ENCODE data around the gene PHLPP1. TPM values are rescaled to one million over a fixed set of nuclear protein-coding genes. Genes with fewer than 3 reads are reported as not detected.

The PHLPP1 gene
- total and polyA plus RNA-seq, 2 donors (not counting 1 experiment from before 2014, with no cell fraction given) = 3.6 to 5.0 TPM

DNA sequence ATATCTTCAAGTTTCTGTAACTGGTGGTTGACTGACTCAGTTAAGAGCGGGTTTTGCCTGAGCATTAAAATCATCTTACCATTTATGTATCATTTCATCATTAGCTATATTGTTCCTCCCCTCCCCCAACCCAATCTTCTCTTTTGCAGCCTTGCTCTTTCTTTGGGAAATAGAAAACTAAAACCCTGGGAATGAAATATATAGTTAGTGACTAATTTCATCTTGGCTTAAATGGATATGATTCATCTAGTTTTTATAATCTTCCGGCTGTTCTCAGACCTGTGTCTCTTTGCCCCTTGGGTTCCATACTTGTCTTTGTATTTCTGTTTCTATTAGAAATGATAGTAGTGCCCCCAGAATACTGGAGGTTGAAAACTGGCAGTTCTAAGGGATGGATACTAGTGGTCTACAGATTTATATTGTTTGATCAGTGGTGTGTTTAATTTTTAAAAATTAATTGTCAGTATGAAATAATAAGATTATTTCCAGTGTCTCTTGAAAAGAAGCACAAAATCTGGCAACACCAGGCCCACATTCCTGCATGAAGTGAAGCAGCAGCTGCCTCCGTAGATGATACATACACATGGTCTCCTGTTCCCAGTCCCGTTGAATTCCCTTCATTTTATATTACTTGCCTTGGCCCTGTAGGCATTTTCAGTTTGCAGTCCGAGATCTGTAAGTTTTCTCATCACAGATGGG, 44.5 kb downstream of the PHLPP1 start:
- Histone ChIP-seq H3K4me3 (replicated peaks in 1 of 4; ENCODE audit: control extremely low read depth in 1 of 4, insufficient read depth in 1 of 4, low read depth in 3 of 4, low read length in 4 of 4) (no peak overlapping the region), H3K27ac (ENCODE audit: insufficient read depth, low read length) (no peak overlapping the region), H4K20me1 (ENCODE audit: control insufficient read depth, extremely low read depth, insufficient read depth, low read length) (no peaks in the 10 kb centered on the region), H3K4me2 (ENCODE audit: extremely low read depth, insufficient read depth, low read length) (peak overlapping the region; percentile 1), H3K36me3 (ENCODE audit: control insufficient read depth, insufficient read depth, low read length) (no peaks in the 10 kb centered on the region), H2AFZ (ENCODE audit: low read length) (no peak overlapping the region), H3K79me2 (ENCODE audit: control insufficient read depth, insufficient read depth, low read length) (peaks cover 2% of the 10 kb centered on the region), H3K9me3 (ENCODE audit: control insufficient read depth, insufficient read depth, low read depth, low read length) (no peaks in the 10 kb centered on the region), H3K9ac (ENCODE audit: insufficient read depth, low read length) (no peak overlapping the region), H3K27me3 (ENCODE audit: control insufficient read depth, insufficient read depth, low read length) (no peaks in the 10 kb centered on the region), H3K4me1 (ENCODE audit: control insufficient read depth, extremely low read depth, insufficient read depth, low read length) (no peaks in the 10 kb centered on the region)
- TF ChIP-seq, protein P1, sequence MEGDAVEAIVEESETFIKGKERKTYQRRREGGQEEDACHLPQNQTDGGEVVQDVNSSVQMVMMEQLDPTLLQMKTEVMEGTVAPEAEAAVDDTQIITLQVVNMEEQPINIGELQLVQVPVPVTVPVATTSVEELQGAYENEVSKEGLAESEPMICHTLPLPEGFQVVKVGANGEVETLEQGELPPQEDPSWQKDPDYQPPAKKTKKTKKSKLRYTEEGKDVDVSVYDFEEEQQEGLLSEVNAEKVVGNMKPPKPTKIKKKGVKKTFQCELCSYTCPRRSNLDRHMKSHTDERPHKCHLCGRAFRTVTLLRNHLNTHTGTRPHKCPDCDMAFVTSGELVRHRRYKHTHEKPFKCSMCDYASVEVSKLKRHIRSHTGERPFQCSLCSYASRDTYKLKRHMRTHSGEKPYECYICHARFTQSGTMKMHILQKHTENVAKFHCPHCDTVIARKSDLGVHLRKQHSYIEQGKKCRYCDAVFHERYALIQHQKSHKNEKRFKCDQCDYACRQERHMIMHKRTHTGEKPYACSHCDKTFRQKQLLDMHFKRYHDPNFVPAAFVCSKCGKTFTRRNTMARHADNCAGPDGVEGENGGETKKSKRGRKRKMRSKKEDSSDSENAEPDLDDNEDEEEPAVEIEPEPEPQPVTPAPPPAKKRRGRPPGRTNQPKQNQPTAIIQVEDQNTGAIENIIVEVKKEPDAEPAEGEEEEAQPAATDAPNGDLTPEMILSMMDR (conservative IDR thresholded peaks at IDR 0.05 in 1 of 2, IDR thresholded peaks at IDR 0.05 in 1 of 2; ENCODE audit: low read depth in 1 of 2, low read length in 2 of 2) = no peak
- no peak for TF ChIP-seq EZH2 (IDR thresholded peaks at IDR 0.05; ENCODE audit: low read length, missing control alignments)
- DNase-seq (ENCODE audit: low read depth in 2 of 2) = peak; percentile 71 to 81

DNA sequence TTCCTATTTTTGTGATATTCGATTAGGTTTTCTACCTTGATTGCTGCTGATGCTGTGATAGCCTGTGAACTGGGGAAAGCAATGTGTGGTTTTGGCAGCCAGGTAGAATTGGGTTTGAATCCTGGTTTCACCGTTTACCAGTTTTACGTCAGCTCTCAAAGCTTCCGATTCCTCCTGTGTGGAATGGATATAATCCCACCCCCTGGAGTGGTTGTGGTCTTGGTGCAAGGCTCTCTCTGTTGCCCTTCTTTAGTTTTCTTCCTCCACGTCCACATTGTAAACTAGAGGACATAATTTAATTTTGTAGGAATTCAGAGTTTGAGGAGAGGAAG, 45.0 kb downstream of the PHLPP1 start:
- DNase-seq (ENCODE audit: low read depth in 2 of 2) = peak in 1 of 2 donors; percentile 70
- H3K4me3 ChIP-seq (replicated peaks in 1 of 4; ENCODE audit: control extremely low read depth in 1 of 4, insufficient read depth in 1 of 4, low read depth in 3 of 4, low read length in 4 of 4) = no peak overlapping the region
- H3K4me1 ChIP-seq (ENCODE audit: control insufficient read depth, extremely low read depth, insufficient read depth, low read length) = no peaks in the 10 kb centered on the region
- no peaks in the 10 kb centered on the region for H3K27me3 ChIP-seq (ENCODE audit: control insufficient read depth, insufficient read depth, low read length)
- H4K20me1 ChIP-seq (ENCODE audit: control insufficient read depth, extremely low read depth, insufficient read depth, low read length) = no peaks in the 10 kb centered on the region
- H3K9me3 ChIP-seq (ENCODE audit: control insufficient read depth, insufficient read depth, low read depth, low read length) = no peaks in the 10 kb centered on the region
- H3K36me3 ChIP-seq (ENCODE audit: control insufficient read depth, insufficient read depth, low read length) = no peaks in the 10 kb centered on the region
- no peak overlapping the region for H2AFZ ChIP-seq (ENCODE audit: low read length)
- peaks cover 2% of the 10 kb centered on the region for H3K79me2 ChIP-seq (ENCODE audit: control insufficient read depth, insufficient read depth, low read length)
- H3K4me2 ChIP-seq (ENCODE audit: extremely low read depth, insufficient read depth, low read length) = peak overlapping the region; percentile 1
- no peak overlapping the region for H3K27ac ChIP-seq (ENCODE audit: insufficient read depth, low read length)
- H3K9ac ChIP-seq (ENCODE audit: insufficient read depth, low read length) = no peak overlapping the region
- no peak for TF ChIP-seq EZH2 (IDR thresholded peaks at IDR 0.05; ENCODE audit: low read length, missing control alignments)
- TF ChIP-seq, protein P1 (conservative IDR thresholded peaks at IDR 0.05 in 1 of 2, IDR thresholded peaks at IDR 0.05 in 1 of 2; ENCODE audit: low read depth in 1 of 2, low read length in 2 of 2) = no peak

DNA sequence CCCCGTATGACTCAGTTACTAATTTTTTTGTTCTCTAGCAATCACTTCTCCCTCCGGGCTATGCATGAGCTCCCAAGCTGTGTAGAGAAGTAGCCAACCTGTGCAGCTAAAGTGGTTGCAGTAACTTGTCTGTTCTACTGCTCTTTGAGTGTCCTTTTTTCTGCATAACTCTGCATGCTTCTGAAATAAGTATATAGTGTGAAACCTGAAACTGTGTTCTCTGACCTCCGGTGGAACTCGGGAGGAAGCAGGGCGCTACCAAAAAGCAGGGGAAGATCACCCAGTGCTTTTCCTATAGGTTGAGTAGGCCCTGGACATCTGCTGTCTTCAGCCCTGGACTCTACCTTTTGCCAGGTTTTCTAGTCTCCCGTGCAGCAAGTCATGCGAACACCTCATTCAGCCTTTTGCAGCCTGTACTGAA, 47.8 kb downstream of the PHLPP1 start:
- Histone ChIP-seq H3K4me1 (ENCODE audit: control insufficient read depth, extremely low read depth, insufficient read depth, low read length) (peaks cover 2% of the 10 kb centered on the region), H4K20me1 (ENCODE audit: control insufficient read depth, extremely low read depth, insufficient read depth, low read length) (no peaks in the 10 kb centered on the region), H3K9ac (ENCODE audit: insufficient read depth, low read length) (no peak overlapping the region), H3K27ac (ENCODE audit: insufficient read depth, low read length) (no peak overlapping the region), H3K27me3 (ENCODE audit: control insufficient read depth, insufficient read depth, low read length) (no peaks in the 10 kb centered on the region), H3K4me2 (ENCODE audit: extremely low read depth, insufficient read depth, low read length) (no peak overlapping the region), H3K9me3 (ENCODE audit: control insufficient read depth, insufficient read depth, low read depth, low read length) (no peaks in the 10 kb centered on the region), H3K36me3 (ENCODE audit: control insufficient read depth, insufficient read depth, low read length) (no peaks in the 10 kb centered on the region), H3K79me2 (ENCODE audit: control insufficient read depth, insufficient read depth, low read length) (peaks cover 2% of the 10 kb centered on the region), H2AFZ (ENCODE audit: low read length) (no peak overlapping the region), H3K4me3 (replicated peaks in 1 of 4; ENCODE audit: control extremely low read depth in 1 of 4, insufficient read depth in 1 of 4, low read depth in 3 of 4, low read length in 4 of 4) (no peak overlapping the region)
- DNase-seq (ENCODE audit: low read depth in 2 of 2) = peak in 1 of 2 donors; percentile 39
- no peak for TF ChIP-seq EZH2 (IDR thresholded peaks at IDR 0.05; ENCODE audit: low read length, missing control alignments)
- TF ChIP-seq, protein P1 (conservative IDR thresholded peaks at IDR 0.05 in 1 of 2, IDR thresholded peaks at IDR 0.05 in 1 of 2; ENCODE audit: low read depth in 1 of 2, low read length in 2 of 2) = no peak
